GM23338 (cell line): Measurements from ENCODE around the gene NABP1. TPM values are rescaled to one million over a fixed set of nuclear protein-coding genes. Genes with fewer than 3 reads are reported as not detected.

Experiments used
- ATAC-seq: fragments of 200-7000 bp; cut with Tn5 transposase; 3 replicates; pipeline ENCODE4 v1.9.1; 2020
- DNase-seq: peaks from one replicate; pipeline ENCODE4 v3.0.0-alpha.2; 2015; ENCODE audit warnings: low spot score
- H2AFZ ChIP-seq: fragments of 200-600 bp; sonication (generic); 2 replicates; pipeline ENCODE4 v1.8.0; 2016; ENCODE audit warnings: antibody characterized with exemption, mild to moderate bottlenecking, moderate library complexity
- H3F3A ChIP-seq: fragments of 200-600 bp; sonication (generic); replicated peaks from 2 replicates; pipeline ENCODE4 v1.8.0; 2017; ENCODE audit warnings: antibody characterized with exemption, mixed run types, low read depth
- H3K27ac ChIP-seq: fragments of 200-600 bp; sonication (generic); 2 replicates; pipeline ENCODE4 v1.6.1; 2016; ENCODE audit warnings: low read depth
- H3K27me3 ChIP-seq: fragments of 200-600 bp; sonication (generic); 2 replicates; pipeline ENCODE4 v1.8.0; 2016; ENCODE audit warnings: mild to moderate bottlenecking, mixed run types, moderate library complexity; ENCODE audit not compliant: insufficient read depth
- H3K36me3 ChIP-seq: fragments of 200-600 bp; sonication (generic); 2 replicates; pipeline ENCODE4 v1.8.0; 2016; ENCODE audit warnings: mild to moderate bottlenecking; ENCODE audit not compliant: insufficient read depth
- H3K4me1 ChIP-seq: fragments of 200-600 bp; sonication (generic); 2 replicates; pipeline ENCODE4 v1.8.0; 2016; ENCODE audit warnings: mild to moderate bottlenecking, moderate library complexity; ENCODE audit not compliant: insufficient read depth
- H3K4me2 ChIP-seq: fragments of 200-600 bp; sonication (generic); 2 replicates; pipeline ENCODE4 v1.7.1; 2017; ENCODE audit warnings: mixed run types
- H3K4me3 ChIP-seq: fragments of 200-600 bp; sonication (generic); 2 replicates; pipeline ENCODE4 v1.6.1; 2016; ENCODE audit warnings: mixed run types
- H3K79me2 ChIP-seq: fragments of 200-600 bp; sonication (generic); replicated peaks from 2 replicates; pipeline ENCODE4 v1.8.0; 2017; ENCODE audit warnings: mild to moderate bottlenecking; ENCODE audit not compliant: insufficient read depth
- H3K9me2 ChIP-seq: fragments of 200-600 bp; sonication (generic); 2 replicates; pipeline ENCODE4 v1.8.0; 2017; ENCODE audit not compliant: insufficient read depth
- H4K20me1 ChIP-seq: fragments of 200-600 bp; sonication (generic); replicated peaks from 2 replicates; pipeline ENCODE4 v1.8.0; 2017; ENCODE audit warnings: mild to moderate bottlenecking; ENCODE audit not compliant: insufficient read depth
- H3K27ac Mint-ChIP-seq: 2 replicates; pipeline ENCODE4 v1.8.0; 2020; ENCODE audit warnings: inconsistent platforms, mild to moderate bottlenecking, moderate library complexity, mixed read lengths
- H3K27me3 Mint-ChIP-seq: 3 replicates; pipeline ENCODE4 v1.8.0; 2022; ENCODE audit warnings: low read depth, mild to moderate bottlenecking, moderate library complexity, mixed read lengths, inconsistent platforms; ENCODE audit not compliant: insufficient read depth, poor library complexity
- H3K36me3 Mint-ChIP-seq: 3 replicates; pipeline ENCODE4 v1.8.0; 2021; ENCODE audit warnings: low read depth, mild to moderate bottlenecking, inconsistent platforms, moderate library complexity, mixed read lengths
- H3K4me1 Mint-ChIP-seq: 3 replicates; pipeline ENCODE4 v1.8.0; 2020; ENCODE audit warnings: mild to moderate bottlenecking, inconsistent platforms, mixed read lengths
- H3K4me3 Mint-ChIP-seq: 3 replicates; pipeline ENCODE4 v1.8.0; 2021; ENCODE audit warnings: moderate library complexity, mild to moderate bottlenecking, inconsistent platforms, mixed read lengths
- H3K9me3 Mint-ChIP-seq: 3 replicates; pipeline ENCODE4 v1.8.0; 2020; ENCODE audit warnings: moderate library complexity, mild to moderate bottlenecking, inconsistent platforms, mixed read lengths
- CREB1 ChIP-seq: fragments of 250-450 bp; sonication (Bioruptor Pico); IDR thresholded peaks from 2 replicates; pipeline ENCODE4 v1.5.0; 2020; ENCODE audit warnings: low read depth, mild to moderate bottlenecking, moderate library complexity
- ETS1 ChIP-seq: IDR thresholded peaks from 2 replicates; pipeline ENCODE4 v1.6.1; 2016; ENCODE audit warnings: antibody characterized with exemption
- EZH2phosphoT487 ChIP-seq: fragments of 200-600 bp; sonication (generic); IDR thresholded peaks from one replicate; pipeline ENCODE4 v1.8.1; 2018; ENCODE audit warnings: antibody characterized with exemption; ENCODE audit not compliant: unreplicated experiment
- JUNB ChIP-seq: IDR thresholded peaks from one replicate; pipeline ENCODE4 v1.6.1; 2016; ENCODE audit warnings: antibody characterized with exemption; ENCODE audit not compliant: unreplicated experiment
- POLR2AphosphoS5 ChIP-seq: IDR thresholded peaks from 2 replicates; pipeline ENCODE4 v1.6.1; 2016; ENCODE audit warnings: antibody characterized with exemption, low read depth
- polyA plus RNA-seq: library from polyadenylated mRNA; unstranded; fragments of >200 nt; fragmentation: Nextera tagmentation; extraction: Ambion mirVana; gene quantifications from 2 replicates; pipeline ENCODE4 v1.2.1, GENCODE V29; 2016
- total RNA-seq: library from RNA; depleted of rRNA; stranded (reverse); fragments of >200 nt; shearing (Covaris generic); gene quantifications from 2 replicates; pipeline ENCODE4 v1.2.3, GENCODE V29; 2014
- TF ChIP-seq, protein P1 (sequence below): fragments of 250-450 bp; sonication (Bioruptor Pico); IDR thresholded peaks from 2 replicates; pipeline ENCODE4 v1.5.0; 2020; ENCODE audit warnings: mild to moderate bottlenecking, moderate library complexity
- TF ChIP-seq, protein P2 (sequence below), 2 experiments: fragments of 200-600 bp in 1 of 2; sonication (generic) in 1 of 2; conservative IDR thresholded peaks; 2 replicates each; pipeline versions ENCODE4 v1.5.1 to v1.6.1; 2016 to 2017; ENCODE audit warnings: antibody characterized with exemption in 2 of 2, low read depth in 2 of 2, mild to moderate bottlenecking in 2 of 2, moderate library complexity in 1 of 2

NABP1 gene
- total and polyA plus RNA-seq, 2 experiments from 2014 or later = 5.2 to 5.6 TPM

GRCh38 chr2:191706791-191707190 is 28.9 kb downstream of the NABP1 start:
- no peaks in the 10 kb centered on the region for H4K20me1 ChIP-seq
- no peak for ATAC-seq

DNA sequence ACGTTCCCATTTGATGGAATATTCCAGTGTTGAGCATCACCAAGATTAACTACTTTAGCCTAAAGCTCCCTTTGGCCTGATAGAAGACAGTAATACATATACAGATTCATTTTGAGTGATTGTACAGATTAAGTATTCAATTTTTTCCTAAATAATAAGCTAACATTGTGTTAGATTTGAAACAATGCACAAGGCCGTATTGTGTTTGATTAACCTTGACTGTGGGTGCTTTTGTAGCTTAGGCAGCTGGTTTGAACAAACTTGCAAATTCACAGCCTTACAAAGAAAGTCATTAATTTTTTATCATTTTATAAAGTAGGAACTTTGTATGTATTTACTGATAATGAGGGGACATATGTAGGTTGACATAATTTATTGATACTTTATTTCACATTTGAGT is 29.6 kb downstream of the NABP1 start:
- Mint-ChIP-seq H3K9me3 (no peaks in the 10 kb centered on the region), H3K27me3 (no peaks in the 10 kb centered on the region), H3K4me3 (no peak overlapping the region), H3K4me1 (peaks cover 4% of the 10 kb centered on the region; the same call in 2 of the 3 replicates), H3K27ac (no peak overlapping the region), H3K36me3 (no peaks in the 10 kb centered on the region)
- Histone ChIP-seq H3K27me3 (no peaks in the 10 kb centered on the region), H4K20me1 (no peaks in the 10 kb centered on the region), H3F3A (no peaks in the 10 kb centered on the region), H3K4me3 (no peak overlapping the region), H3K9me2 (no peaks in the 10 kb centered on the region; the same call in 1 of the 2 replicates), H3K36me3 (no peaks in the 10 kb centered on the region), H3K4me2 (no peak overlapping the region), H2AFZ (peak overlapping the region; percentile 9; the same call in 1 of the 2 replicates), H3K4me1 (peaks cover 5% of the 10 kb centered on the region; the same call in 1 of the 2 replicates), H3K79me2 (no peaks in the 10 kb centered on the region), H3K27ac (no peak overlapping the region)
- no peak for ATAC-seq
- no peak for DNase-seq
- TF ChIP-seq ETS1 (no peak), CREB1 (CRISPR knock-in tag) (no peak), JUNB (no peak), EZH2phosphoT487 (no peak)
- TF ChIP-seq, protein P1, sequence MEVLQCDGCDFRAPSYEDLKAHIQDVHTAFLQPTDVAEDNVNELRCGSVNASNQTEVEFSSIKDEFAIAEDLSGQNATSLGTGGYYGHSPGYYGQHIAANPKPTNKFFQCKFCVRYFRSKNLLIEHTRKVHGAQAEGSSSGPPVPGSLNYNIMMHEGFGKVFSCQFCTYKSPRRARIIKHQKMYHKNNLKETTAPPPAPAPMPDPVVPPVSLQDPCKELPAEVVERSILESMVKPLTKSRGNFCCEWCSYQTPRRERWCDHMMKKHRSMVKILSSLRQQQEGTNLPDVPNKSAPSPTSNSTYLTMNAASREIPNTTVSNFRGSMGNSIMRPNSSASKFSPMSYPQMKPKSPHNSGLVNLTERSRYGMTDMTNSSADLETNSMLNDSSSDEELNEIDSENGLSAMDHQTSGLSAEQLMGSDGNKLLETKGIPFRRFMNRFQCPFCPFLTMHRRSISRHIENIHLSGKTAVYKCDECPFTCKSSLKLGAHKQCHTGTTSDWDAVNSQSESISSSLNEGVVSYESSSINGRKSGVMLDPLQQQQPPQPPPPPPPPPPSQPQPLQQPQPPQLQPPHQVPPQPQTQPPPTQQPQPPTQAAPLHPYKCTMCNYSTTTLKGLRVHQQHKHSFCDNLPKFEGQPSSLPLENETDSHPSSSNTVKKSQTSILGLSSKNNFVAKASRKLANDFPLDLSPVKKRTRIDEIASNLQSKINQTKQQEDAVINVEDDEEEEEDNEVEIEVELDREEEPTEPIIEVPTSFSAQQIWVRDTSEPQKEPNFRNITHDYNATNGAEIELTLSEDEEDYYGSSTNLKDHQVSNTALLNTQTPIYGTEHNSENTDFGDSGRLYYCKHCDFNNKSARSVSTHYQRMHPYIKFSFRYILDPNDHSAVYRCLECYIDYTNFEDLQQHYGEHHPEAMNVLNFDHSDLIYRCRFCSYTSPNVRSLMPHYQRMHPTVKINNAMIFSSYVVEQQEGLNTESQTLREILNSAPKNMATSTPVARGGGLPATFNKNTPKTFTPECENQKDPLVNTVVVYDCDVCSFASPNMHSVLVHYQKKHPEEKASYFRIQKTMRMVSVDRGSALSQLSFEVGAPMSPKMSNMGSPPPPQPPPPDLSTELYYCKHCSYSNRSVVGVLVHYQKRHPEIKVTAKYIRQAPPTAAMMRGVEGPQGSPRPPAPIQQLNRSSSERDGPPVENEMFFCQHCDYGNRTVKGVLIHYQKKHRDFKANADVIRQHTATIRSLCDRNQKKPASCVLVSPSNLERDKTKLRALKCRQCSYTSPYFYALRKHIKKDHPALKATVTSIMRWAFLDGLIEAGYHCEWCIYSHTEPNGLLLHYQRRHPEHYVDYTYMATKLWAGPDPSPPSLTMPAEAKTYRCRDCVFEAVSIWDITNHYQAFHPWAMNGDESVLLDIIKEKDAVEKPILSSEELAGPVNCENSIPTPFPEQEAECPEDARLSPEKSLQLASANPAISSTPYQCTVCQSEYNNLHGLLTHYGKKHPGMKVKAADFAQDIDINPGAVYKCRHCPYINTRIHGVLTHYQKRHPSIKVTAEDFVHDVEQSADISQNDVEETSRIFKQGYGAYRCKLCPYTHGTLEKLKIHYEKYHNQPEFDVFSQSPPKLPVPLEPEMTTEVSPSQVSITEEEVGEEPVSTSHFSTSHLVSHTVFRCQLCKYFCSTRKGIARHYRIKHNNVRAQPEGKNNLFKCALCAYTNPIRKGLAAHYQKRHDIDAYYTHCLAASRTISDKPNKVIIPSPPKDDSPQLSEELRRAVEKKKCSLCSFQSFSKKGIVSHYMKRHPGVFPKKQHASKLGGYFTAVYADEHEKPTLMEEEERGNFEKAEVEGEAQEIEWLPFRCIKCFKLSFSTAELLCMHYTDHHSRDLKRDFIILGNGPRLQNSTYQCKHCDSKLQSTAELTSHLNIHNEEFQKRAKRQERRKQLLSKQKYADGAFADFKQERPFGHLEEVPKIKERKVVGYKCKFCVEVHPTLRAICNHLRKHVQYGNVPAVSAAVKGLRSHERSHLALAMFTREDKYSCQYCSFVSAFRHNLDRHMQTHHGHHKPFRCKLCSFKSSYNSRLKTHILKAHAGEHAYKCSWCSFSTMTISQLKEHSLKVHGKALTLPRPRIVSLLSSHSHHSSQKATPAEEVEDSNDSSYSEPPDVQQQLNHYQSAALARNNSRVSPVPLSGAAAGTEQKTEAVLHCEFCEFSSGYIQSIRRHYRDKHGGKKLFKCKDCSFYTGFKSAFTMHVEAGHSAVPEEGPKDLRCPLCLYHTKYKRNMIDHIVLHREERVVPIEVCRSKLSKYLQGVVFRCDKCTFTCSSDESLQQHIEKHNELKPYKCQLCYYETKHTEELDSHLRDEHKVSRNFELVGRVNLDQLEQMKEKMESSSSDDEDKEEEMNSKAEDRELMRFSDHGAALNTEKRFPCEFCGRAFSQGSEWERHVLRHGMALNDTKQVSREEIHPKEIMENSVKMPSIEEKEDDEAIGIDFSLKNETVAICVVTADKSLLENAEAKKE (CRISPR knock-in tag) = no peak

More at GRCh38 chr2:191706791-191707190, 28.9 kb downstream of the NABP1 start:
- no peak overlapping the region for H3K27ac Mint-ChIP-seq
- Histone ChIP-seq H3K27me3 (no peaks in the 10 kb centered on the region), H3F3A (no peaks in the 10 kb centered on the region), H3K36me3 (no peaks in the 10 kb centered on the region), H3K9me2 (no peaks in the 10 kb centered on the region; the same call in 1 of the 2 replicates), H2AFZ (no peak overlapping the region; the same call in 1 of the 2 replicates), H3K4me1 (peaks cover 5% of the 10 kb centered on the region; the same call in 1 of the 2 replicates), H3K27ac (no peak overlapping the region), H3K4me3 (no peak overlapping the region), H3K4me2 (no peak overlapping the region), H3K79me2 (no peaks in the 10 kb centered on the region)
- no peaks in the 10 kb centered on the region for H3K36me3 Mint-ChIP-seq
- DNase-seq = no peak
- no peak overlapping the region for H3K4me3 Mint-ChIP-seq
- no peaks in the 10 kb centered on the region for H3K27me3 Mint-ChIP-seq
- H3K9me3 Mint-ChIP-seq = 0 out of 3 replicates have a peak, but pooled peaks cover under 1% of the 10 kb centered on the region
- H3K4me1 Mint-ChIP-seq = peaks cover 5% of the 10 kb centered on the region
- no peak for TF ChIP-seq JUNB
- TF ChIP-seq EZH2phosphoT487 = no peak
- no peak for TF ChIP-seq POLR2AphosphoS5
- TF ChIP-seq, protein P2, sequence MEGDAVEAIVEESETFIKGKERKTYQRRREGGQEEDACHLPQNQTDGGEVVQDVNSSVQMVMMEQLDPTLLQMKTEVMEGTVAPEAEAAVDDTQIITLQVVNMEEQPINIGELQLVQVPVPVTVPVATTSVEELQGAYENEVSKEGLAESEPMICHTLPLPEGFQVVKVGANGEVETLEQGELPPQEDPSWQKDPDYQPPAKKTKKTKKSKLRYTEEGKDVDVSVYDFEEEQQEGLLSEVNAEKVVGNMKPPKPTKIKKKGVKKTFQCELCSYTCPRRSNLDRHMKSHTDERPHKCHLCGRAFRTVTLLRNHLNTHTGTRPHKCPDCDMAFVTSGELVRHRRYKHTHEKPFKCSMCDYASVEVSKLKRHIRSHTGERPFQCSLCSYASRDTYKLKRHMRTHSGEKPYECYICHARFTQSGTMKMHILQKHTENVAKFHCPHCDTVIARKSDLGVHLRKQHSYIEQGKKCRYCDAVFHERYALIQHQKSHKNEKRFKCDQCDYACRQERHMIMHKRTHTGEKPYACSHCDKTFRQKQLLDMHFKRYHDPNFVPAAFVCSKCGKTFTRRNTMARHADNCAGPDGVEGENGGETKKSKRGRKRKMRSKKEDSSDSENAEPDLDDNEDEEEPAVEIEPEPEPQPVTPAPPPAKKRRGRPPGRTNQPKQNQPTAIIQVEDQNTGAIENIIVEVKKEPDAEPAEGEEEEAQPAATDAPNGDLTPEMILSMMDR (conservative IDR thresholded peaks at IDR 0.05; ENCODE audit: low read depth in 2 of 2) = no peak
